ENCODE measurements around the gene SURF6.

The SURF6 gene

GRCh38 chr9:133307301-133307700 is 28.7 kb downstream of the SURF6 start:
- Histone ChIP-seq H3K36me3 (ENCODE audit: control insufficient read depth in 4 of 4, insufficient read depth in 4 of 4, low read length in 3 of 4) (no peaks in the 10 kb centered on the region), H3K27me3 (replicated peaks in 2 of 5; ENCODE audit: control insufficient read depth in 4 of 5, insufficient read depth in 5 of 5, low read length in 4 of 5) (peaks cover 0 to 2% (median 0%) of the 10 kb centered on the region in 5 experiments), H3K9me3 (ENCODE audit: control extremely low read depth in 1 of 5, control insufficient read depth in 4 of 5, insufficient read depth in 2 of 5, low read depth in 1 of 5, low read length in 4 of 5) (no peaks in the 10 kb centered on the region), H3K27ac (ENCODE audit: insufficient read depth in 1 of 2, low read depth in 1 of 2, low read length in 2 of 2, poor library complexity in 1 of 2, severe bottlenecking in 2 of 2) (no peak overlapping the region), H3K4me1 (ENCODE audit: control extremely low read depth in 1 of 4, control insufficient read depth in 4 of 4, insufficient read depth in 4 of 4, low read length in 3 of 4) (no peaks in the 10 kb centered on the region), H3K4me3 (ENCODE audit: control insufficient read depth in 1 of 7, extremely low read depth in 1 of 7, insufficient read depth in 4 of 7, low read depth in 2 of 7, low read length in 6 of 7) (no peak overlapping the region)
- DNase-seq: no peak
- 71% methylated on average over 13 of the region's 16 CpGs for WGBS (ENCODE audit: insufficient coverage)
- CTCF ChIA-PET: no interaction called here
- POLR2A ChIA-PET: no interaction called here

- no peak overlapping the region for H3K4me3 ChIP-seq (ENCODE audit: control insufficient read depth in 1 of 7, extremely low read depth in 1 of 7, insufficient read depth in 4 of 7, low read depth in 2 of 7, low read length in 6 of 7)
- H3K27ac ChIP-seq (ENCODE audit: insufficient read depth in 1 of 2, low read depth in 1 of 2, low read length in 2 of 2, poor library complexity in 1 of 2, severe bottlenecking in 2 of 2): no peak overlapping the region
- no peak for DNase-seq
- H3K36me3 ChIP-seq (ENCODE audit: control insufficient read depth in 4 of 4, insufficient read depth in 4 of 4, low read length in 3 of 4): no peaks in the 10 kb centered on the region
- POLR2A ChIA-PET: no interaction called here
- peaks cover 0 to 4% (median 0%) of the 10 kb centered on the region in 5 experiments for H3K27me3 ChIP-seq (replicated peaks in 2 of 5; ENCODE audit: control insufficient read depth in 4 of 5, insufficient read depth in 5 of 5, low read length in 4 of 5)
- no peaks in the 10 kb centered on the region for H3K4me1 ChIP-seq (ENCODE audit: control extremely low read depth in 1 of 4, control insufficient read depth in 4 of 4, insufficient read depth in 4 of 4, low read length in 3 of 4)
- WGBS (ENCODE audit: insufficient coverage): 87% methylated on average over 28 of the region's 31 CpGs
- CTCF ChIA-PET: interaction anchor here (1.2 kb wide), 1 partner anchor 30 kb away, joined by 3 read pairs; no protein-coding TSS in a partner anchor
- H3K9me3 ChIP-seq (ENCODE audit: control extremely low read depth in 1 of 5, control insufficient read depth in 4 of 5, insufficient read depth in 2 of 5, low read depth in 1 of 5, low read length in 4 of 5): no peaks in the 10 kb centered on the region
Measured at GRCh38 chr9:133306242-133307204, 29.5 kb downstream of the SURF6 start.

- no peak overlapping the region for H3K4me3 ChIP-seq (ENCODE audit: control insufficient read depth in 1 of 7, extremely low read depth in 1 of 7, insufficient read depth in 4 of 7, low read depth in 2 of 7, low read length in 6 of 7)
- no peak overlapping the region for H3K27ac ChIP-seq (ENCODE audit: insufficient read depth in 1 of 2, low read depth in 1 of 2, low read length in 2 of 2, poor library complexity in 1 of 2, severe bottlenecking in 2 of 2)
- no peaks in the 10 kb centered on the region for H3K36me3 ChIP-seq (ENCODE audit: control insufficient read depth in 4 of 4, insufficient read depth in 4 of 4, low read length in 3 of 4)
- H3K9me3 ChIP-seq (ENCODE audit: control extremely low read depth in 1 of 5, control insufficient read depth in 4 of 5, insufficient read depth in 2 of 5, low read depth in 1 of 5, low read length in 4 of 5): no peaks in the 10 kb centered on the region
- WGBS (ENCODE audit: insufficient coverage): 84% methylated on average over 17 of the region's 23 CpGs
- ChIA-PET CTCF (interaction anchor here (0.7 to 1.2 kb wide), 2 partner anchors 23 to 30 kb away, joined by 3 read pairs; no protein-coding TSS in a partner anchor), POLR2A (interaction anchor here (0.7 kb wide), 1 partner anchor 67 kb away, joined by 4 read pairs; no protein-coding TSS in a partner anchor)
- DNase-seq: no peak
- peaks cover 0 to 4% (median 0%) of the 10 kb centered on the region in 5 experiments for H3K27me3 ChIP-seq (replicated peaks in 2 of 5; ENCODE audit: control insufficient read depth in 4 of 5, insufficient read depth in 5 of 5, low read length in 4 of 5)
- no peaks in the 10 kb centered on the region for H3K4me1 ChIP-seq (ENCODE audit: control extremely low read depth in 1 of 4, control insufficient read depth in 4 of 4, insufficient read depth in 4 of 4, low read length in 3 of 4)
Measured at GRCh38 chr9:133305731-133306130, 30.3 kb downstream of the SURF6 start.

- Histone ChIP-seq H3K9me3 (ENCODE audit: control extremely low read depth in 1 of 5, control insufficient read depth in 4 of 5, insufficient read depth in 2 of 5, low read depth in 1 of 5, low read length in 4 of 5) (no peaks in the 10 kb centered on the region), H3K4me1 (ENCODE audit: control extremely low read depth in 1 of 4, control insufficient read depth in 4 of 4, insufficient read depth in 4 of 4, low read length in 3 of 4) (no peaks in the 10 kb centered on the region), H3K27ac (ENCODE audit: insufficient read depth in 1 of 2, low read depth in 1 of 2, low read length in 2 of 2, poor library complexity in 1 of 2, severe bottlenecking in 2 of 2) (no peak overlapping the region), H3K27me3 (replicated peaks in 2 of 5; ENCODE audit: control insufficient read depth in 4 of 5, insufficient read depth in 5 of 5, low read length in 4 of 5) (peaks cover 0 to 6% (median 0%) of the 10 kb centered on the region in 5 experiments), H3K4me3 (ENCODE audit: control insufficient read depth in 1 of 7, extremely low read depth in 1 of 7, insufficient read depth in 4 of 7, low read depth in 2 of 7, low read length in 6 of 7) (no peak overlapping the region), H3K36me3 (ENCODE audit: control insufficient read depth in 4 of 4, insufficient read depth in 4 of 4, low read length in 3 of 4) (no peaks in the 10 kb centered on the region)
- 94% methylated on average over 24 of the region's 38 CpGs for WGBS (ENCODE audit: insufficient coverage)
- POLR2A ChIA-PET: interaction anchor here (0.7 kb wide), 1 partner anchor 66 kb away, joined by 4 read pairs; no protein-coding TSS in a partner anchor
- no peak for DNase-seq
- CTCF ChIA-PET: interaction anchor here (0.7 kb wide), 1 partner anchor 24 kb away, joined by 3 read pairs; no protein-coding TSS in a partner anchor
Measured at GRCh38 chr9:133304477-133305377, 31.3 kb downstream of the SURF6 start.

- Histone ChIP-seq H3K27ac (ENCODE audit: insufficient read depth in 1 of 2, low read depth in 1 of 2, low read length in 2 of 2, poor library complexity in 1 of 2, severe bottlenecking in 2 of 2) (no peak overlapping the region), H3K9me3 (ENCODE audit: control extremely low read depth in 1 of 5, control insufficient read depth in 4 of 5, insufficient read depth in 2 of 5, low read depth in 1 of 5, low read length in 4 of 5) (no peaks in the 10 kb centered on the region), H3K4me1 (ENCODE audit: control extremely low read depth in 1 of 4, control insufficient read depth in 4 of 4, insufficient read depth in 4 of 4, low read length in 3 of 4) (no peaks in the 10 kb centered on the region), H3K4me3 (ENCODE audit: control insufficient read depth in 1 of 7, extremely low read depth in 1 of 7, insufficient read depth in 4 of 7, low read depth in 2 of 7, low read length in 6 of 7) (no peak overlapping the region), H3K36me3 (ENCODE audit: control insufficient read depth in 4 of 4, insufficient read depth in 4 of 4, low read length in 3 of 4) (no peaks in the 10 kb centered on the region), H3K27me3 (replicated peaks in 2 of 5; ENCODE audit: control insufficient read depth in 4 of 5, insufficient read depth in 5 of 5, low read length in 4 of 5) (peaks cover 0 to 6% (median 0%) of the 10 kb centered on the region in 5 experiments)
- ChIA-PET POLR2A (no interaction called here), CTCF (interaction anchor here (0.8 to 1.2 kb wide), 3 partner anchors 10 to 47 kb away, joined by 3 read pairs; no protein-coding TSS in a partner anchor)
- 95% methylated on average over 10 of the region's 13 CpGs for WGBS (ENCODE audit: insufficient coverage)
- DNase-seq: no peak
Measured at GRCh38 chr9:133304158-133304470, 31.9 kb downstream of the SURF6 start.

- H3K36me3 ChIP-seq (ENCODE audit: control insufficient read depth in 4 of 4, insufficient read depth in 4 of 4, low read length in 3 of 4): no peaks in the 10 kb centered on the region
- H3K4me1 ChIP-seq (ENCODE audit: control extremely low read depth in 1 of 4, control insufficient read depth in 4 of 4, insufficient read depth in 4 of 4, low read length in 3 of 4): no peaks in the 10 kb centered on the region
- H3K27ac ChIP-seq (ENCODE audit: insufficient read depth in 1 of 2, low read depth in 1 of 2, low read length in 2 of 2, poor library complexity in 1 of 2, severe bottlenecking in 2 of 2): no peak overlapping the region
- H3K4me3 ChIP-seq (ENCODE audit: control insufficient read depth in 1 of 7, extremely low read depth in 1 of 7, insufficient read depth in 4 of 7, low read depth in 2 of 7, low read length in 6 of 7): no peak overlapping the region
- 85% methylated on average over 17 of the region's 26 CpGs for WGBS (ENCODE audit: insufficient coverage)
- no peaks in the 10 kb centered on the region for H3K9me3 ChIP-seq (ENCODE audit: control extremely low read depth in 1 of 5, control insufficient read depth in 4 of 5, insufficient read depth in 2 of 5, low read depth in 1 of 5, low read length in 4 of 5)
- H3K27me3 ChIP-seq (replicated peaks in 2 of 5; ENCODE audit: control insufficient read depth in 4 of 5, insufficient read depth in 5 of 5, low read length in 4 of 5): peaks cover 0 to 6% (median 0%) of the 10 kb centered on the region in 5 experiments
- CTCF ChIA-PET: interaction anchor here (0.8 to 1.2 kb wide), 3 partner anchors 9 to 48 kb away, joined by 3 read pairs; no protein-coding TSS in a partner anchor
- DNase-seq: no peak
- POLR2A ChIA-PET: no interaction called here
Measured at GRCh38 chr9:133303266-133304157, 32.5 kb downstream of the SURF6 start.
